A673 (cell line): ENCODE results near the gene SMIM44.

Experiments used
- EZH2 ChIP-seq: fragments of 200-600 bp; sonication (generic); IDR thresholded peaks from 2 replicates; pipeline ENCODE4 v1.6.1; 2017; ENCODE audit warnings: borderline replicate concordance, low read depth, mild to moderate bottlenecking, mixed read lengths, antibody characterized with exemption, low read length; ENCODE audit not compliant: poor library complexity, severe bottlenecking
- TF ChIP-seq, protein P1 (sequence below): fragments of 300-800, 200-600 bp; sonication (generic); conservative IDR thresholded peaks from 2 replicates; pipeline ENCODE4 v1.5.1; 2017; ENCODE audit warnings: low read depth, mild to moderate bottlenecking, antibody characterized with exemption, low read length, moderate library complexity, mixed read lengths

DNA sequence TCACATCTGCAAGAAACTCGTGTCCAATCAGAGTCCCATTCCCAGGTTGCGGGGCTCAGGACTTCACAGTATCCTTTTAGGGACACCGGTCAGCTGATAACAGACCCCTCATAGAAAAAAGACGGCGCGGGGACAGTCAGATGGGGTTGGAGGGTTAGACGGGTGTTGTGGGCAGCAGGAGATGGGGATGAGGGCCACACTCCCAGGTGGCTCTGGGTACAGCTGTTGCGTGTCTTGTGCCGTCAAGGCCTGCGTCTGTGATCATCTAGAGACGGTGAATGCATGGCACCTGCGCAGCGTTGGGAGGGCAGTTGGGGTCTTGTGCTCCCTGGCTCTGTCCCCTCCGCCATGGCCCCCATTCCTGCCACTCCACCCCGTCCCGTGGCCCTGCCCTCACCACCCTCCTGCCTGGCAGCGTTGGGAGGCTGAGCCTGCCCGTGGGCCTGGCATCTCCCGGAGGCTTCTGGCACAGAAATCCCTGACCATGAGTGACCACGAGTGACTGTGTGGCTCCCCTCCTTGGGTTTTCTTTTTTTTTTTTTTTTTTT is 41.7 kb upstream of the SMIM44 start:
- TF ChIP-seq, protein P1, sequence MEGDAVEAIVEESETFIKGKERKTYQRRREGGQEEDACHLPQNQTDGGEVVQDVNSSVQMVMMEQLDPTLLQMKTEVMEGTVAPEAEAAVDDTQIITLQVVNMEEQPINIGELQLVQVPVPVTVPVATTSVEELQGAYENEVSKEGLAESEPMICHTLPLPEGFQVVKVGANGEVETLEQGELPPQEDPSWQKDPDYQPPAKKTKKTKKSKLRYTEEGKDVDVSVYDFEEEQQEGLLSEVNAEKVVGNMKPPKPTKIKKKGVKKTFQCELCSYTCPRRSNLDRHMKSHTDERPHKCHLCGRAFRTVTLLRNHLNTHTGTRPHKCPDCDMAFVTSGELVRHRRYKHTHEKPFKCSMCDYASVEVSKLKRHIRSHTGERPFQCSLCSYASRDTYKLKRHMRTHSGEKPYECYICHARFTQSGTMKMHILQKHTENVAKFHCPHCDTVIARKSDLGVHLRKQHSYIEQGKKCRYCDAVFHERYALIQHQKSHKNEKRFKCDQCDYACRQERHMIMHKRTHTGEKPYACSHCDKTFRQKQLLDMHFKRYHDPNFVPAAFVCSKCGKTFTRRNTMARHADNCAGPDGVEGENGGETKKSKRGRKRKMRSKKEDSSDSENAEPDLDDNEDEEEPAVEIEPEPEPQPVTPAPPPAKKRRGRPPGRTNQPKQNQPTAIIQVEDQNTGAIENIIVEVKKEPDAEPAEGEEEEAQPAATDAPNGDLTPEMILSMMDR: no peak
- TF ChIP-seq EZH2: no peak
